Measurements from ENCODE around the gene TXN2.
"Not testable (repeated sequence)": the region's sequence is repeated elsewhere in the genome, so short reads cannot be mapped to it uniquely, and the experiment has no call there.

The TXN2 gene

GRCh38 chr22:36432592-36433317, 48.7 kb downstream of the TXN2 start:
- TF ChIP-seq CTCF (IDR thresholded peaks at IDR 0.05; ENCODE audit: low read depth, low read length) = no peak
- H3K4me3 ChIP-seq (ENCODE audit: low read depth, low read length) = no peak overlapping the region

GRCh38 chr22:36431977-36432376, 49.5 kb downstream of the TXN2 start:
- no peak for TF ChIP-seq CTCF (IDR thresholded peaks at IDR 0.05; ENCODE audit: low read depth, low read length)
- no peak overlapping the region for H3K4me3 ChIP-seq (ENCODE audit: low read depth, low read length)

GRCh38 chr22:36430863-36431262, 50.6 kb downstream of the TXN2 start:
- TF ChIP-seq CTCF (IDR thresholded peaks at IDR 0.05; ENCODE audit: low read depth, low read length) = no peak
- H3K4me3 ChIP-seq (ENCODE audit: low read depth, low read length) = no peak overlapping the region

GRCh38 chr22:36427952-36428351, 53.5 kb downstream of the TXN2 start:
- not testable (repeated sequence) for H3K4me3 ChIP-seq (ENCODE audit: low read depth, low read length)

GRCh38 chr22:36425977-36426523, 55.4 kb downstream of the TXN2 start:
- TF ChIP-seq CTCF (IDR thresholded peaks at IDR 0.05; ENCODE audit: low read depth, low read length) = peak; percentile 13; the same call in 1 of the 2 replicates
- no peak overlapping the region for H3K4me3 ChIP-seq (ENCODE audit: low read depth, low read length)

- no peak overlapping the region for H3K4me3 ChIP-seq (ENCODE audit: low read depth, low read length)
- TF ChIP-seq CTCF (IDR thresholded peaks at IDR 0.05; ENCODE audit: low read depth, low read length) = no peak
Measured at GRCh38 chr22:36424901-36425579, 56.4 kb downstream of the TXN2 start.

GRCh38 chr22:36424466-36424865, 57.0 kb downstream of the TXN2 start:
- not testable (repeated sequence) for H3K4me3 ChIP-seq (ENCODE audit: low read depth, low read length)

Measured in WI38 (cell line).